Parathyroid adenoma (tissue), 2 donors: ENCODE results near the gene LMBRD2.
A peak's percentile ranks its signal among the peaks of the same experiment; 100 is the strongest.

Experiments used
- H2AFZ ChIP-seq: fragments of 300-600 bp; sonication (generic); one replicate; pipeline ENCODE4 v1.7.0; 2017; ENCODE audit warnings: antibody characterized with exemption, mild to moderate bottlenecking
- H3K27ac ChIP-seq: fragments of 300-600 bp; sonication (generic); one replicate; pipeline ENCODE4 v1.7.0; 2017
- H3K27me3 ChIP-seq: fragments of 300-600 bp; sonication (generic); one replicate; pipeline ENCODE4 v1.7.0; 2017; ENCODE audit warnings: low read length; ENCODE audit not compliant: control insufficient read depth, insufficient read depth
- H3K36me3 ChIP-seq: fragments of 300-600 bp; sonication (generic); one replicate; pipeline ENCODE4 v1.7.0; 2017; ENCODE audit warnings: low read length; ENCODE audit not compliant: control insufficient read depth, insufficient read depth
- H3K4me1 ChIP-seq: fragments of 300-600 bp; sonication (generic); one replicate; pipeline ENCODE4 v1.7.0; 2017; ENCODE audit warnings: control low read depth
- H3K4me2 ChIP-seq: fragments of 300-600 bp; sonication (generic); one replicate; pipeline ENCODE4 v1.7.0; 2017; ENCODE audit warnings: low read length
- H3K4me3 ChIP-seq: fragments of 300-600 bp; sonication (generic); one replicate; pipeline ENCODE4 v1.7.0; 2017; ENCODE audit warnings: low read depth, low read length
- H3K79me2 ChIP-seq: fragments of 300-600 bp; sonication (generic); one replicate; pipeline ENCODE4 v1.7.0; 2017; ENCODE audit warnings: control low read depth
- H3K9ac ChIP-seq: fragments of 300-600 bp; sonication (generic); one replicate; pipeline ENCODE4 v1.7.0; 2017; ENCODE audit warnings: mild to moderate bottlenecking
- H3K9me3 ChIP-seq: fragments of 300-600 bp; sonication (generic); one replicate; pipeline ENCODE4 v1.7.0; 2017; ENCODE audit warnings: low read length; ENCODE audit not compliant: control insufficient read depth
- TF ChIP-seq, protein P1 (sequence below): fragments of 300-600 bp; sonication (generic); IDR thresholded peaks from one replicate; pipeline ENCODE4 v1.7.0; 2017; ENCODE audit warnings: antibody characterized with exemption, mild to moderate bottlenecking
- donor health status: primary hyperparathyroidism.

LMBRD2 gene

DNA sequence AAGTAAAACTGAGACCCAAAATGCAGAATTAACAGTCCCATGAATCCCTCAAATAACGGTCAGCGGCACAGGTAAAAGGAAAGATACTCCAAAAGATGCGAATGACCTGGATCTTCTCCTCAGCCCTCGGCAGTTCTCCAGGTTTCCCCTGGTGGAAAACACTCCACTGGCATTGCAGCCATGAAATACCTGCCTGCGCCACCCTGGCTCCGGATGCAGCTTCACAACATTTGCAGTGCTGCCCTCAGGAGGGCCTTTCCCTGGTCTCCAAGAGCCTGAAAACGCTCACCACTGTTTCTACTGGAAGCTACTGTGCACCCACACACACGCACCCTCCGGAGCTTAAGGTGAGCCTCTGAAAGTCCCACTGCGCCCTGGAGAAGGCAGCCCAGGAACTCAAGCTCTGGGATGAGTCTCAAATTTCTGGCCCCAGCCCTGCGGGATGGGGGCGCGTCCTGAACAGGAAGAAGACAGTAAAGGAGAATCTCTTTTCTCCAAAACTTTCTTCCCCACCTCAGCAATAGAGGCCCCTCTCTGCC is 85.6 kb downstream of the LMBRD2 start:
- no peaks in the 10 kb centered on the region for H3K9me3 ChIP-seq
- H3K79me2 ChIP-seq = no peaks in the 10 kb centered on the region
- TF ChIP-seq, protein P1, sequence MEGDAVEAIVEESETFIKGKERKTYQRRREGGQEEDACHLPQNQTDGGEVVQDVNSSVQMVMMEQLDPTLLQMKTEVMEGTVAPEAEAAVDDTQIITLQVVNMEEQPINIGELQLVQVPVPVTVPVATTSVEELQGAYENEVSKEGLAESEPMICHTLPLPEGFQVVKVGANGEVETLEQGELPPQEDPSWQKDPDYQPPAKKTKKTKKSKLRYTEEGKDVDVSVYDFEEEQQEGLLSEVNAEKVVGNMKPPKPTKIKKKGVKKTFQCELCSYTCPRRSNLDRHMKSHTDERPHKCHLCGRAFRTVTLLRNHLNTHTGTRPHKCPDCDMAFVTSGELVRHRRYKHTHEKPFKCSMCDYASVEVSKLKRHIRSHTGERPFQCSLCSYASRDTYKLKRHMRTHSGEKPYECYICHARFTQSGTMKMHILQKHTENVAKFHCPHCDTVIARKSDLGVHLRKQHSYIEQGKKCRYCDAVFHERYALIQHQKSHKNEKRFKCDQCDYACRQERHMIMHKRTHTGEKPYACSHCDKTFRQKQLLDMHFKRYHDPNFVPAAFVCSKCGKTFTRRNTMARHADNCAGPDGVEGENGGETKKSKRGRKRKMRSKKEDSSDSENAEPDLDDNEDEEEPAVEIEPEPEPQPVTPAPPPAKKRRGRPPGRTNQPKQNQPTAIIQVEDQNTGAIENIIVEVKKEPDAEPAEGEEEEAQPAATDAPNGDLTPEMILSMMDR = no peak
- H3K4me1 ChIP-seq = no peaks in the 10 kb centered on the region
- no peak overlapping the region for H3K4me2 ChIP-seq
- no peaks in the 10 kb centered on the region for H3K27me3 ChIP-seq
- H3K4me3 ChIP-seq = no peak overlapping the region
- no peaks in the 10 kb centered on the region for H3K36me3 ChIP-seq
- H2AFZ ChIP-seq = peak overlapping the region; percentile 66
- no peak overlapping the region for H3K9ac ChIP-seq
- H3K27ac ChIP-seq = no peak overlapping the region

DNA sequence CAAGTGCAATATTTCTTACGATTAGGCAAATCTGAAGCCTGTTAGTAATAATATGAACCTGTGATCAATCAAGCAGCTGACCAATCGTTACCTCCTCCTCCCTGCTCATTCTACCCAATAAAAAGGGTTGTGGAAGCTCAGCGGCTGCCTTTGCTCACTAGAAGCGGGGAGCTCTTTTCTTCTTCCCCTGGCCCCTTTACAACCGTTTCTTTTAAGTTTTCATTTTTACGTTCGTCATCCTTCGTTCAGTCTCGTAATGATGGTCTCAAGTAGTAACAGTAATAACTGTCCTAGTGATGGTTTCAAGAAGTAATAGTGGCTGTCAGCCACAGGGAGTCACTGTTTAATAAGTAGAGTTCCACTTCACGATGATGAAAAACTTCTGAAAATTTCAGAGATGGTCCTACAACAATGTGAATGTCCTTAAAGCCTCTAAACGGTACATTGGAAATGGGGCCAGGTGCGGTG is 91.2 kb downstream of the LMBRD2 start:
- no peaks in the 10 kb centered on the region for H3K27me3 ChIP-seq
- H3K27ac ChIP-seq = no peak overlapping the region
- no peak overlapping the region for H3K4me2 ChIP-seq
- H2AFZ ChIP-seq = no peak overlapping the region
- no peak overlapping the region for H3K4me3 ChIP-seq
- H3K4me1 ChIP-seq = no peaks in the 10 kb centered on the region
- H3K9me3 ChIP-seq = no peaks in the 10 kb centered on the region
- H3K79me2 ChIP-seq = no peaks in the 10 kb centered on the region
- TF ChIP-seq, protein P1 = no peak
- no peaks in the 10 kb centered on the region for H3K36me3 ChIP-seq
- H3K9ac ChIP-seq = no peak overlapping the region

DNA sequence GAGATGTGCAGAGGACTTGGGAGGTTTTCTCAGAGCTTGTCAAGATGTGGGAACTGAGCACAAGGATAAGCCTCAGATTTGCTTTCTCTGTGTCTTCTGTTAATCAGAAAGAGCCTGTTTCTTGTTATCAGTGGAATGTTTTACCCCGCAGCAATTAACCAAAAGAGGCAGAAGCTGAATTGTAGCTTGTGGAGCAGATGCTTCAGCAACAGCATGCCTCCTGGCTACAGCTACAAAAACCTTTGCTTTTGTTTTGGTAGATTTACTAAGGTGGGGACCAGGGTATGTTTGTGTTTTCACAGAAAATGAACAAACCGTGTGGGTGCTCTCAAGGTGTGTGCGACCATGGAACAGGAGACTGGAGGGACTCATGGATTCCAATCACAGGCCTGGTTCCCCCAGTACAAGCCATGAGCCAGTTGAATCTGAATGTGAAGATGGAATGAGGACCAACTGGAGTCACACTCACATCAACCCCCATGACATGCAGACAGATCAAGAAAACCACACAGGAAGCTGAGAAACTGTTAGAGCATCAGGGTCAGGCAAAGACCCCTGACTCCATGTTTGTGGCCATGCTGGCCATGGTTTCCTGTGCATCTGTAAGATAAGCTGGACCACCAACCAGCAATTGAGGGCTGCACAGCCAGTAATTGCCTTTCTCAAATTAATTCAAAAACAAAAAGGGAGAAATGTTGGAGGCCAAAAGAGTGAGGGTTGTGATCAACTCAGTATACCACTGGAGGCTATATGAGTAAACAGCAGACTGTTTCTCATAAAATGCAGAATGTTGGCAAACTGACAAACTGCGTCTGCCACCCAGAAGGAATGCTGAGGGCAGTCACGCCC is 91.9 kb downstream of the LMBRD2 start:
- no peak overlapping the region for H3K9ac ChIP-seq
- H3K9me3 ChIP-seq = no peaks in the 10 kb centered on the region
- H3K79me2 ChIP-seq = no peaks in the 10 kb centered on the region
- H3K4me3 ChIP-seq = no peak overlapping the region
- no peak overlapping the region for H3K4me2 ChIP-seq
- H2AFZ ChIP-seq = no peak overlapping the region
- H3K27me3 ChIP-seq = no peaks in the 10 kb centered on the region
- H3K36me3 ChIP-seq = no peaks in the 10 kb centered on the region
- H3K27ac ChIP-seq = no peak overlapping the region
- TF ChIP-seq, protein P1 = no peak
- H3K4me1 ChIP-seq = no peaks in the 10 kb centered on the region

DNA sequence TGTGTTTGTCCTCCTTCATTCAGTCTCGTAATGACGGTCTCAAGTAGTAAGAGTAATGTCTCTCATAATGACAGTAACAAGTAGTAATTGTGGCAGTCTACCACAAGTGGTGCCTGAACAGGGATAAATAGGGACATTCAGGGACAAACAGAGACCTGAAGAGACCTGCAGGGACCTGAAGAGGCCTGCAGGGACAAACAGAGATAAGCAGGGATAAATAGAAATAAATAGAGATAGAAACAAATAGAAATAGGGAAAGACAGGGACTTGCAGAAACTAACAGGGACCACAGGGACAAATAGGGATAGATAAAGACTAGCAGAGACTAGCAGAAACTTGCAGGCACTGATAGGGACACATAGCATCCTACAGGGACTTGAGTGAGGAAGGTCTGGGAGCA is 92.9 kb downstream of the LMBRD2 start:
- H3K4me2 ChIP-seq = no peak overlapping the region
- no peak overlapping the region for H3K9ac ChIP-seq
- no peak overlapping the region for H3K27ac ChIP-seq
- no peak overlapping the region for H2AFZ ChIP-seq
- H3K9me3 ChIP-seq = no peaks in the 10 kb centered on the region
- H3K36me3 ChIP-seq = no peaks in the 10 kb centered on the region
- no peaks in the 10 kb centered on the region for H3K27me3 ChIP-seq
- no peak overlapping the region for H3K4me3 ChIP-seq
- H3K4me1 ChIP-seq = no peaks in the 10 kb centered on the region
- TF ChIP-seq, protein P1 = no peak
- H3K79me2 ChIP-seq = no peaks in the 10 kb centered on the region
